GM21526 (cell line): ENCODE data around the gene LRRN4.
"Not testable (repeated sequence)": the region's sequence is repeated elsewhere in the genome, so short reads cannot be mapped to it uniquely, and the experiment has no call there.

ENCODE experiments used
- ATAC-seq: cut with Tn5 transposase; IDR thresholded peaks from one replicate; pipeline ENCODE4 v1.9.1; 2021; ENCODE audit warnings: moderate library complexity; ENCODE audit not compliant: unreplicated experiment, low FRiP score

The LRRN4 gene

DNA sequence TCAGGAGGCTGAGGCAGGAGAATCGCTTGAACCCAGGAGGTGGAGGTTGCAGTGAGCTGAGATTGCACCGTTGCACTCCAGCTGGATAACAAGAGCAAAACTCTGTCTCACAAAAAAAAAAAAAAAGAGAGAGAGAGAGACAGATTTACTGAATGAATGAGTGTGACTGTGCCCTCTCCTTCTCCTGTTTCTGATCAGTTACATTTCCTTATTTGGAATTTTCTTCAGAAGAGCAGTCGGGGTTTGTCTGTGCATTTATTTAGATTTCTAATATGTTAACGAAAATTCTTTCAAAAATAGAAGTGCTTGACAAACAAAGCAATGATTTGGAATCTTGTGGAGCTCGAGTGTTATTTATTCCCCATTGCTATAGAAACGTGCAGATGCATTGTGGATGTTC, 6.4 kb upstream of the LRRN4 start:
- no peak for ATAC-seq

- ATAC-seq = no peak
Measured at GRCh38 chr20:6058684-6059295, 4.9 kb upstream of the LRRN4 start.

- no peak for ATAC-seq
Measured at GRCh38 chr20:6057691-6058090, 3.8 kb upstream of the LRRN4 start.

GRCh38 chr20:6057139-6057538, 3.3 kb upstream of the LRRN4 start:
- no peak for ATAC-seq

GRCh38 chr20:6055981-6056569, 2.2 kb upstream of the LRRN4 start:
- no peak for ATAC-seq

GRCh38 chr20:6055161-6055783, 1.4 kb upstream of the LRRN4 start:
- no peak for ATAC-seq

DNA sequence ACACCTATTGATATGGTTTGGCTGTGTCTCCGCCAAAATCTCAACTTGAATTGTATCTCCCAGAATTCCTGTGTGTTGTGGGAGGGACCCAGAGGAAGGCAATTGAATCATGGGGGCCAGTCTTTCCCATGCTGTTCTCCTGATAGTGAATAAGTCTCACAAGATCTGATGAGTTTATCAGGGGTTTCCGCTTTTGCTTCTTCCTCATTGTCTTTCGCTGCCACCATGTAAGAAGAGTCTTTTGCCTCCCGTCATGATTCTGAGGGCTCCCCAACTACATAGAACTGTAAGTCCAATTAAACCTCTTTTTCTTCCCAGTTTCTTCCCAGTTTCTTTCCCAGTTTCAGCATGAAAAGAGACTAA, 810 bp upstream of the LRRN4 start:
- ATAC-seq = not testable (repeated sequence)

GRCh38 chr20:6053064-6053775, 640 bp downstream of the LRRN4 start:
- no peak for ATAC-seq

GRCh38 chr20:6051505-6051904, 2.4 kb downstream of the LRRN4 start:
- ATAC-seq = no peak

DNA sequence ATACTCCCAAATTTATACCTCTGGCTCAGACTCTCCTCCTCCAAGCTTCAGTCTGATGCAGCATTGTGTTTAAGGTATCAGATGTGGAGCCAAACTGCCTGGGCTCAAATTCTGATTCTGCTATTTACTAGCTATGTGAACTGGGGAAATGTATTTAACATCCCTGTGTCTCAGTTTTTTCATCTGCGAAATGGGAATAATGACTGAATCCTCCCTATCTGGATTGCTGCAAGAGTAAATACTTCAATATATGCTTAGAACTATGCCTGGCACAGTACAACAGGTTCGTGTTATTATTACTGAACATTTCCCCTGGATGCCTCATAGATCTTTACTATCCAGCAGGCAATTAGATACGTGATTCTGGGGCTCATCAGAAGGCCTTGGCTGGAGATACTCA, 5.5 kb downstream of the LRRN4 start:
- ATAC-seq = no peak

- no peak for ATAC-seq
Measured at GRCh38 chr20:6046432-6046831, 7.4 kb downstream of the LRRN4 start.

GRCh38 chr20:6045566-6045965, 8.3 kb downstream of the LRRN4 start:
- no peak for ATAC-seq

DNA sequence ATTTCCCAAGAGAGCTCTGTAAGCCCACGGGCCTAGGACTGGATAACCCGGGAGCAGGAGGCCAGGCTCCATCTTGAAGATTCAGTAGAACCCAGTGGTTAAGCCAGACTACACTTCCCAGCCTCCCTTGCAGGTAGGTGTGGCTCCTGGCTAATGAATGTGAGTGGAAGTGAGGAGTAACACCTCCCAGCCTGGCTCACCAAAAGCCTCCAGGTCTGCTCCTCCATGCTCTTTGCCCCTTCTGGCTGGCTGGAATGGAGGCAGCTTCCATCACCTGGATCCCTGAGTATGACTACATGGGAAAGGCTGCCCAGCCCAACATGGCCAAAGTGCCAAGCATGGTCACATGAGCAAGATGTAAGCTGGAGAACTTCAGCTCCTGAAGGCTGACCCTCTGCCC, 9.7 kb downstream of the LRRN4 start:
- no peak for ATAC-seq

DNA sequence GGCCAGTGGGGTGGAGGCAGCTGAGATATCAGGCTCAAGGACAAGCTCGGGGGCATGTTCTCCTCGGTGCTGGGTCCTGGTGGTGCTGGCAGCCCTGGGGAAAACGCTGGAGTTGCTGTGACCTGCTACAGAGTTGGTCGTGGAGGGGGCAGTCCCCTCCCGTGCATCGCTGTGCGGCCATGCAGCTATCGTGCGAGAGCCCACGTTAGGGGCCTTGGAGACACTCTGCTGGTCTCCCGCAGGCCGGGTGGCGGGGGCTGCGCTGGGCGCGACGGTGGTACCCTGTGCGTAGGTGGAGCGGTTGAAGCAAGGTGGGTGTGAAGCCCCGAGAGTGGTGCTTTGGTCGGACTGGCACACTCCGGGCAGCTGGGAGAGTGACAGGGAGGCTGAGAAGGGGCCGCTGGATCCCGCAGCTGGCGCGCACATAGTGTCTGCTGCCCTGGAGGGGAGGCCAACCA, 12.0 kb downstream of the LRRN4 start:
- ATAC-seq = no peak

- ATAC-seq = no peak
Measured at GRCh38 chr20:6040958-6041807, 12.7 kb downstream of the LRRN4 start.

GRCh38 chr20:6040540-6040939, 13.3 kb downstream of the LRRN4 start:
- no peak for ATAC-seq

DNA sequence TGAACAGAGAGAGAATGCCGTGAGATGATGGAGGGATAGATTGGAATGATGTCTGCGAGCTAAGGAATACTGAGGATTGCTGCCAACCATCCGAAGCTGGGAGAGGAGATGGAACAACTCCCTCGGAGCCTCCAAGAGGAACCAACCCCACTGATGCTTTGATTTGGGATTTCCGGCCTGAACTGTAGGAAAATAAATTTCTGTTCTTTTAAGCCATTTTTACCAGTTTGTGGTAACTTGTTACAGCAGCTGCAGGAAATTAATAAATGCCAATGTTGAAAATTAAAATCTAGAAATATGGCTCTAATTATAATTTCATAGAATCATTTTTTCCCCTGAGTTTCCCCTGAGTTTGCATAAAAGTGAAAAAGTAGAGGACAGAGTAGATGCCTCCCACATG, 14.1 kb downstream of the LRRN4 start:
- ATAC-seq = no peak

GRCh38 chr20:6038256-6038655, 15.6 kb downstream of the LRRN4 start:
- no peak for ATAC-seq

- ATAC-seq = no peak
Measured at GRCh38 chr20:6037082-6037481, 16.8 kb downstream of the LRRN4 start.

DNA sequence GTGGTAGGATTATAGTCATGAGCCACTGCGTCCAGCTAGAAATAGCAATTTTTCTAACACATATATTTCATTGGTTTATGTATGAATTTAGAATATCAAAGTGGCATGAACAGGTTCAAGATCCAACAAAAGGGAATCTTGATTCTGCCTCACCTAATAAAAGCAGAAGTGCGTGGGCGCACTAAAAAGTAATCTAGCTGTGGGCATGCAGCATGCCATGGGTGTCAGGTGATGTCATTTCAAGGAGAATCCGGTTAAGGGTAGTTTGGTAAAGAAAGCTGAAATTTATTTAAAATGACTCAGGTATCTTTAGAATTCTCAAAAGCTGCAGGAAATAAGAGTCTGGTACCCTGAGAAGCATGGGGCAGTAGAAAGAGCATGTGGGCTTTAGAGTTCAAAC, 17.6 kb downstream of the LRRN4 start:
- no peak for ATAC-seq
